Suprapubic skin (tissue), 3 donors: ENCODE results near the gene EFR3B.

Source experiments
- EP300 ChIP-seq: sonication (generic); formaldehyde crosslinking; IDR thresholded peaks from one replicate; pipeline ENCODE4 v1.6.1; 2017; ENCODE audit warnings: antibody characterized with exemption
- TF ChIP-seq, protein P1 (sequence below), 2 donors: fragments of 200-600 bp in 1 of 2; fragments of 450-650 bp in 1 of 2; sonication (generic) in 1 of 2; IDR thresholded peaks; one replicate each; pipeline ENCODE4 v1.5.1; 2016 to 2019; ENCODE audit warnings: antibody characterized with exemption in 2 of 2, mild to moderate bottlenecking in 1 of 2, moderate library complexity in 1 of 2

- TF ChIP-seq, protein P1, sequence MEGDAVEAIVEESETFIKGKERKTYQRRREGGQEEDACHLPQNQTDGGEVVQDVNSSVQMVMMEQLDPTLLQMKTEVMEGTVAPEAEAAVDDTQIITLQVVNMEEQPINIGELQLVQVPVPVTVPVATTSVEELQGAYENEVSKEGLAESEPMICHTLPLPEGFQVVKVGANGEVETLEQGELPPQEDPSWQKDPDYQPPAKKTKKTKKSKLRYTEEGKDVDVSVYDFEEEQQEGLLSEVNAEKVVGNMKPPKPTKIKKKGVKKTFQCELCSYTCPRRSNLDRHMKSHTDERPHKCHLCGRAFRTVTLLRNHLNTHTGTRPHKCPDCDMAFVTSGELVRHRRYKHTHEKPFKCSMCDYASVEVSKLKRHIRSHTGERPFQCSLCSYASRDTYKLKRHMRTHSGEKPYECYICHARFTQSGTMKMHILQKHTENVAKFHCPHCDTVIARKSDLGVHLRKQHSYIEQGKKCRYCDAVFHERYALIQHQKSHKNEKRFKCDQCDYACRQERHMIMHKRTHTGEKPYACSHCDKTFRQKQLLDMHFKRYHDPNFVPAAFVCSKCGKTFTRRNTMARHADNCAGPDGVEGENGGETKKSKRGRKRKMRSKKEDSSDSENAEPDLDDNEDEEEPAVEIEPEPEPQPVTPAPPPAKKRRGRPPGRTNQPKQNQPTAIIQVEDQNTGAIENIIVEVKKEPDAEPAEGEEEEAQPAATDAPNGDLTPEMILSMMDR (IDR thresholded peaks at IDR 0.05): no peak
- no peak for TF ChIP-seq EP300
Observed at GRCh38 chr2:25078170-25079049, 36.5 kb downstream of the EFR3B start.
